LNCaP clone FGC (cell line): ENCODE measurements around the gene H2AZ1.

Experiments
- DNase-seq: peaks from one replicate; pipeline ENCODE4 v3.0.0-alpha.2; 2011; ENCODE audit warnings: low read depth
- H3K4me3 ChIP-seq: 2 replicates; pipeline ENCODE4 v1.5.1; 2011; ENCODE audit warnings: mild to moderate bottlenecking, low read depth, low read length, control low read depth
- CTCF ChIP-seq: IDR thresholded peaks from 2 replicates; pipeline ENCODE4 v1.5.1; 2012; ENCODE audit warnings: mild to moderate bottlenecking; ENCODE audit not compliant: control insufficient read depth, insufficient read depth; ENCODE audit errors: extremely low read depth

H2AZ1 gene

GRCh38 chr4:99945718-99946355, 4.2 kb downstream of the H2AZ1 start:
- no peak for TF ChIP-seq CTCF
- peak overlapping the region; percentile 76 for H3K4me3 ChIP-seq
- DNase-seq = no peak

- TF ChIP-seq CTCF = no peak
- DNase-seq = no peak
Observed at GRCh38 chr4:99943904-99944437, 6.1 kb downstream of the H2AZ1 start.

GRCh38 chr4:99938243-99938753, 11.8 kb downstream of the H2AZ1 start:
- DNase-seq = no peak
- no peak overlapping the region for H3K4me3 ChIP-seq
- TF ChIP-seq CTCF = no peak

More at GRCh38 chr4:99943904-99944437, 6.1 kb downstream of the H2AZ1 start:
- no peak overlapping the region for H3K4me3 ChIP-seq

GRCh38 chr4:99934891-99935290, 15.2 kb downstream of the H2AZ1 start:
- no peak overlapping the region for H3K4me3 ChIP-seq
- no peak for DNase-seq
- TF ChIP-seq CTCF = no peak

GRCh38 chr4:99927566-99927965, 22.5 kb downstream of the H2AZ1 start:
- TF ChIP-seq CTCF = no peak
- H3K4me3 ChIP-seq = no peak overlapping the region
- DNase-seq = no peak

GRCh38 chr4:99921174-99921573, 28.9 kb downstream of the H2AZ1 start:
- TF ChIP-seq CTCF = no peak
- H3K4me3 ChIP-seq = no peak overlapping the region
- no peak for DNase-seq

- no peak for DNase-seq
- no peak for TF ChIP-seq CTCF
- no peak overlapping the region for H3K4me3 ChIP-seq
Observed at GRCh38 chr4:99918656-99919055, 31.4 kb downstream of the H2AZ1 start.
